GM19025 (cell line): Measurements from ENCODE around the gene OTOP1.
"Not testable (repeated sequence)": the region's sequence is repeated elsewhere in the genome, so short reads cannot be mapped to it uniquely, and the experiment has no call there.

Experiments
- ATAC-seq: cut with Tn5 transposase; IDR thresholded peaks from one replicate; pipeline ENCODE4 v1.9.1; 2021; ENCODE audit warnings: mild to moderate bottlenecking, low read depth, moderate library complexity; ENCODE audit not compliant: unreplicated experiment

OTOP1 gene

GRCh38 chr4:4233610-4234009 is 6.9 kb upstream of the OTOP1 start:
- no peak for ATAC-seq

GRCh38 chr4:4228356-4228668 is 1.6 kb upstream of the OTOP1 start:
- ATAC-seq: no peak

DNA sequence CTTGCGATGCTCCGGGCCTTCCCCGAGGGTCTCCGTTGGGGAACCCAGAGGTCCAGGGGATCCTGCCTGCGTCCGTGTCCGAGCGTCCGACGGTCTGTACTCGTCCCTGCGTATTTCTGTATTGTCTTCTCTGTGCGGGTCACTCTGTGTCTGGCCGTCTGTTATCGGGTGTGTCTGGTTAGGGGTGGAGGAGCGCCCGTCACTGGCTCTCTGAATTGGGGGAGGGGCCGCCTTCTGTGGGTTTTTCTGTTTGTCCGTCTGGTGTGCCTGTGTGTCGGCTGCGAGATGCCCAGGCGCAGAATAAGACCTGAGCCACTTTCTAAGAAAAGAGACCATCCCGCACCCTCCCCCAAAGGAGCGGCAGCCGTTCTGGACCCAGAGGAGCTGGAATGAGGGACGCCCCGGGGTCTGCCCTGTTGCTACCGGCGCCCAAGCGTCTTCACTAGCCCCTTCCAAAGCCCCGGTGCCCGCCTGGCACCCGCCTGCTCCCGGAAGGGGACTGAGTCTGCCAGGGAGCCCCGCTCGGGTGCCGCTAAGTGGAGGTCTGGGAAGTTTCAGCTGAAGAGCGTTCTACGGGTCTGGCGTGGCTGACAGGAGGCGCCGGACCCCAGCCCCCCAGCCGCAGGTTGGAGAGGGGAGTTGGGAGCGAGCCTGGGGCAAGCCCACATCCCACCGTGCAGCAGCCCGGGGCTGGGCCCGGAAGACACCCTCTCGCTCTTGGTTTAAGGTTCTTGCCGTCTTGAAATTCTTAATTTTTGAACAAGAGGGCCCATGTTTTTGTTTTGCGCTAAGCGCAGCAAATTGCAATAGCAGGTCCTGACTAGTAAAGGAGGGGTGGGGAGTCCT is 1.0 kb upstream of the OTOP1 start:
- ATAC-seq: no peak

DNA sequence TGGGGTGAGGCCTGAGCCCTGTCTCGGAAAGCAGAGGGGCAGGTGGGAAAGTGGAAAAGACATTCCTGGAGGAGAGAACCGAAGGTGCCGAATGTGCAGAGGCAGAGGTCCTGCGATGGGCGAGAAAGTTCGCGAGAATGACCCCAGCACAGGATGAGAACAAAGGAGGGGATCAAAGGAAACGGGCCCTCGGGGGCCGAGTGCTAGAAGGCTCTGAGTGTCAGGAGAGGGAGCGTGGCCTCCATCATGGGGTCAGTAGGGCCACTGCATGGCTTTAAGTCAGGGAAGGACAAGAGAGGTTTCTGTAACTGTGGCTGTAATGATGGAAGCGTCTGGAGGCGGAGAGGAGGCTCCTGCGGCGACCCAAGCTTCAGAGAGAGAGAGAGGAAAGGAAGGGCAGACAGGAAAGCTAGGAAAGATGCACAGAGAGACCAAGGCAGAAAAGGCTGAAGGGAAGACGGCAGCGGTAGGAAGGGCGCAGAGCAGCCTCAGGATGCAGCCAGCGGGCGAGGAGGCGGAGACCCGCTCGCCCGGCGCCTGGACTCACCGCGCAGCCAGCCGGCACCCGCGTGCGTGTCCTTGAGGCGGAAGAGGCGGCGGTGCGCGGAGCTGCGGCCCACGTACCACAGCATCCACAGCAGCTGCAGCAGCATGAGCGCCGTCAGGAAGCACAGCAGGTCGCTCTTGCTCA is 669 bp downstream of the OTOP1 start:
- ATAC-seq: no peak

GRCh38 chr4:4217113-4217512 is 9.6 kb downstream of the OTOP1 start:
- ATAC-seq: no peak

DNA sequence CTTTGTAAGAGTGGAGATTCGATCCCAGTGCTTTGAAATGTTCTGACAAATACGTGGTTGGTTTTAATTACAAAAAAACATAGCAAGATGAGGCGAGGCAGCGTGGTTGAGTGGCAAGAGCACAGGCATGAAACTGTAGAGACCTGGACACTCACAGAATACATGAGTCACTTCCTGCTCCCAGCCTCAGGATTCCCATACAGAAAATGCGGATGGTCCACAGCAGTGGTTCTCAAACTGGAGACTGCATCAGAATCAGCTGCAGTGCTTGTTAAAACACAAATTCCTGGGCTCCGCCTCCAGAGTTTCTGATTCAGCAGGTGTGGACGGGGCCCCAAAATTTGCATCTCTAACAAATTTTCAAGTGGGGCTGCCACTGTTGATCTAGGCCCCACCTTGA is 10.1 kb downstream of the OTOP1 start:
- ATAC-seq: no peak

GRCh38 chr4:4213674-4214073 is 13.1 kb downstream of the OTOP1 start:
- ATAC-seq: not testable (repeated sequence)

GRCh38 chr4:4206204-4206603 is 20.5 kb downstream of the OTOP1 start:
- ATAC-seq: no peak

DNA sequence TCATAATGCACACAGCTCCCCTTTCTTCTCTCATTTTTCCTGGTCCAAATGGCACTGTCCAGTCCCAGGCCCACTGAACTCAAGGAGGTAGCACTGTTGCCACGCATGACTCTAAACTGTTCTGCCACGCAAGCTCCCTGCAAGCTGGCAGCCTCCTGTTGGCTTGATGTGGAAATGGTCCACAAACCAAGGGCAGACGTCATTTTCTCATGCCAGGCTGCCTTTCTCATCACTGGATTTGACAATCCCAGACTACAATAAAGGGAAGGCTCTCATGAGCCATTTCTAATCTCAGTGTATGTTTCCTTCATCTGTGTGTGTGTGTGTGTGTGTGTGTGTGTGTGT is 22.4 kb downstream of the OTOP1 start:
- no peak for ATAC-seq

- no peak for ATAC-seq
These were observed 22.9 kb downstream of the OTOP1 start for GRCh38 chr4:4203688-4204400.

DNA sequence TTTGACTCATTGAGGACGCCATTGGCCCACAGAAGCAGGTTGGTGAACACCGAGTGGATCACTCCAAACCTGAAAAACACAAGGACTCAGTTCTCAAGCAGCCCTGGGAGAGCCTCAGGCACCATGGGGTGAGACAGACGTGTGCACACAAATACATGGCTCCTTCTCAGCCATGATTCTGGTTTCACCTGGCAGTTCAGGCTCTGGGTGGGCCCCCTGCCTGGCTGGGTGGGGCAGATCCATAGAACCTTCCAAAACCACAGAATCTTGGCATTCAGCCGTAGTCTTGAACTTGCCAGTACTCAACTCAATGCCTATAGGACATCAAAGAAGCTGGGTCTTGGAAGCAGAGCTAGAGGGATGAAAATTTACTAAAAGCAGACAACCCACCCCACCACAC is 24.2 kb downstream of the OTOP1 start:
- ATAC-seq: no peak

GRCh38 chr4:4200624-4201023 is 26.1 kb downstream of the OTOP1 start:
- no peak for ATAC-seq

DNA sequence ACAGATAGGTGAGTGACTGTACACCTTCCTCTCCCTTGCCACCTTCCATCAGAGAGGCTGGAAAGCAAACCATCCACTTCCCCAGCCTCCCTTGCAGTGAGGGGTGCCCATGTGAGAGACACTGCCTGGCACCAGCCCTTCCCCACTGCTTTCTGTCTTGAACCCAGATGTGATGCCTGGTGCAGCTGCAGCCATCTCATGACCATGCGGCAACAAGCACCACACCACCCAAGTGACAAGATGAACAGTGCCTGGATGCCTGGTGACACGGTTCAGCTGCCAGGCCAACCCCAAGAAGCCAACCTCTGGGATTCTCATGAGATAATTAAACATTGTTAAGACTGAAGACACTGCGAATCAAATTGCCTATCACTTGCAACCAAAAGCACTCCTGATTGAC is 31.4 kb downstream of the OTOP1 start:
- no peak for ATAC-seq

DNA sequence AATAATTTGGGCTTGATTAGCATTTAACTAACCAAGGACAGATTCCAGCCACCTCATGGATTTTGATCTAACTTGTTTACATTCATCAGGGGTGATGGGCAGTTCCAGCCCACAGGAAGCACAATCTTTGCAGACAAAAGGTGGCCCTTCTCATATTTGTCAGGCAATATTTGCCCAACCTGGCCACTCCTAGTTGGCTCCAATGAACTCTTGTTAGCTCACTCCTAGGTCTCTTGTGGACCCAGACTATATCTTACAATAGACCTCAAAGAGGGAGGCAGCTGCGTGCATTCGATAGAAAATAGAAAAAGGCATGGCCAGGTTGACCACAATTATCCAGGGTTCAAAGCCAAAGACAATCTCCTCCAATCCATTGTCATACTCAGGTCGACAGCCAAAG is 38.2 kb downstream of the OTOP1 start:
- ATAC-seq: not testable (repeated sequence)

DNA sequence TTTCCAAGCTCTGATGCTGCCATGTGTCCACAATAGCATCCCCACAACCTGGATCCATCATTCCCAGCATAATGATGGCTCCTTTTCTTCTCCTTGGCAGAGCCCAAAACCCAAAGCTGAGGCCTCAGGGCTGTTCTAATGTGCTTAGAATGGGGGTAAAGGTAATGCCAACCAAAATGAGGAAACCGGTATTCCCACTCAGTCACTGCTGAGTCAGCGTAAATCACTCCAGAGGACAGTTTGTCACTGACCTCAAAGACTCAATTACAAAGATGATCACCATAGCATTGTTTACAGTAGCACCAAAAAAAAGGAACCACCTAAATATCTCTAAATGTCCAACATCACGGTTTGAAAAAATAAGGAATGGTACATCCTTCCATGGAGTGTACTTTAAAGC is 41.2 kb downstream of the OTOP1 start:
- no peak for ATAC-seq

DNA sequence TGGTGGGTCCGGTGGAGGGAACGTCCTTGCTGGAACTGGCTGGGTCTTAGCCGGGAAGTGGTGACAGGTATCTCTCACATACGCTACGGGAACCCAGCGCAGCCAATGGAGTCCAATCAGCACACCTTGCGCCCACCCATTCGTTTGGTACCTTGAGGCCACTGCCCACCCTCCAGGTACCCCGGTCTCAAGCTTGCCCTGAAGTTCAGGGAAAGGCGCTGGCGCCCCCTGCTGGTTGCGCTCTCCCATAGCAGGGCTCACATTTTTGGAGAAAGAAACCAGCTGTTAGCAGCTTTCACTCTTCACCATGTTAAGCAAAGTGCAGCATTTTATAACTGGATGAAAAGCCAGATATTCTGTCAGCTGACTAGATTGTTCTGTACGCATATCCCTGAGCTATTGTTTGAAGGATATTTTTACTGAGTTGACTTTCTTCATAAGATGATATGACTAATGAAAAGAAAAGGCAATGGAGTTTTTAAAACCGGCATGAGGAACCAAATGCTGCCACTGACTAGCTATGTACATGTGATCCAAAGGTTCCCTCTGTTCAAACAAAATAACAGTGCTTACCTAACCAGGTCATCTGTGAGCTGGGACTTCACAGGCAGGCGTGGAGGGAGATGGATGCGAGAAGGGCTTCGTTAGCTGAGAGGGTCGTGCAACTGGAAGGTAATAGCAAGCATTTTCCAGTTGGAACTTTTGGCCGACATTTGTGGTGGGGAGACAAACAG is 43.7 kb downstream of the OTOP1 start:
- no peak for ATAC-seq

DNA sequence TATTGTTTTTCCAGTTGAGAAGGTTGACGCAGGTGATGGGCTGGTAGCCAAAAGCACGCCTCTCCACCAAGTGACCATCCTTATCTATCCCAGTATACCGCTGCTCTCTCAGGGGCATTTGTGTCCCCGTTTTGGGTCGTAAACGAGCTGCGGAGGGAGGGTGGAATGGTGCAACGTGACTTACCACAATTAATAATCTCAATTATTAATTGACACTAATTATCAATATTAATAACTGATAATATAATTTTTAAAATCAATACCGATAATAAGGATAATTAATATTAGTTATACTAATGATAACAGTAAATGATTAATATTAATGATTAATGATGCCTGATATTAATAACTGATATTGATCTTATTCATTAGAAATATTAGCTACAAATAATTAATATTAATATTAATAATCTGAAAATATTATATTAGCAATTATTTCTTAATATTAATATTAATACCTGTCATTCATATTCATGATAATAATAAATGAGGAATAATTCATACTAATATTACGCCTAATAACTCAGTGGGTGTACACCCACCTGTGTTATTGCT is 56.1 kb downstream of the OTOP1 start:
- no peak for ATAC-seq

GRCh38 chr4:4167981-4168780 is 58.5 kb downstream of the OTOP1 start:
- ATAC-seq: not testable (repeated sequence)

GRCh38 chr4:4166986-4167385 is 59.7 kb downstream of the OTOP1 start:
- not testable (repeated sequence) for ATAC-seq
